Retinal pigment epithelial cell (primary cell): ENCODE measurements around the gene RNF26.

Source experiments
- DNase-seq: peaks from one replicate; pipeline ENCODE4 v3.0.0-alpha.2; 2010; ENCODE audit warnings: low read depth
- H3K4me3 ChIP-seq: 2 replicates; pipeline ENCODE4 v1.5.1; 2011; ENCODE audit warnings: mild to moderate bottlenecking, low read length, control low read depth, moderate library complexity
- CTCF ChIP-seq: conservative IDR thresholded peaks from 2 replicates; pipeline ENCODE4 v1.5.1; 2011; ENCODE audit warnings: low read depth, low read length, control low read depth, inconsistent platforms

The RNF26 gene

DNA sequence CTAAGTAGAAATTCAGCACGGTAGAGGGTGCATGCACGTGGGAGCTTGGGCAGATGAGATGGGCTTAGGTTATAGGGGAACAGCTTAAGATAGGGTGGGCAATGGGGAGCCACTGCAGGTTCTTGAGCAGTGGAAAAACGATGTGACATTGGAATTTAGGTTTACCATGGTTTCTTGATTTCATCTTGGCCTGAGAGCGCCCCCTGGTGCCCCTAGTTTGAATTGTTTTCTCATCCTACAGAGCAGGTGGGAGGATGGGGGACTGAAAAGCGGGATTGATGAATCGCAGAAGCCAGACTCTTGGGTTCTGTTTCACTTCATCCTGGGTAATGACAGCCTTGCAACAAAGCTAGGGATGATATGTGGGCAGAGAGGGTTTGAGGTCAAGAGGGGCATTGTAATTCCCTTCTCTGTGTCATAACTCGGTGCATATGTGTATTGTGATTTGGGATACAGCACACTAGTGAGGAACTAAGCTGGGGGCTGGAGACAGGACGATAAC is 10.7 kb upstream of the RNF26 start:
- H3K4me3 ChIP-seq = no peak overlapping the region
- TF ChIP-seq CTCF = peak; percentile 81
- no peak for DNase-seq

- no peak overlapping the region for H3K4me3 ChIP-seq
- no peak for DNase-seq
- TF ChIP-seq CTCF = no peak
These were observed 10.1 kb upstream of the RNF26 start for GRCh38 chr11:119324189-119324588.

- DNase-seq = no peak
- H3K4me3 ChIP-seq = no peak overlapping the region
- no peak for TF ChIP-seq CTCF
These were observed 5.0 kb upstream of the RNF26 start for GRCh38 chr11:119329320-119329719.

DNA sequence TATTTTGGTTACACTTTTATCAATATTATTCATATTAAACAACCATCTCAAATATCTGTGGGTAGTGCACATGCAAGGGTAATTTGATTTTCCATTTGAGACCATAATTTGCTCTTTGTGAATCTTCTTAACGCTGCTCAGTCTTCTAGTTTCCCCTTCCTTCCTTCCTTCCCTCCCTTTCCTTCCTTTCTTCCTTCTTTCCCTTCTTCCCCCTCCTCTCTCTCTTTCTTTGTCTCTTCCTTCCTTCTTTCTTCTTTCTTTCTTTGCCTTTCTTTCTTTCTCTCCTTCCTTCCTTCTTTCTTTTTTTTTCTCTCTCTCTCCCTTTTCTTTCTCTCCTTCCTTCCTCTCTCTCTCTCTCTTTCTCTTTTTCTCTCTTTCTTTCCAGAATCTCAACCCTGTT is 4.1 kb upstream of the RNF26 start:
- no peak for TF ChIP-seq CTCF
- no peak overlapping the region for H3K4me3 ChIP-seq
- no peak for DNase-seq

DNA sequence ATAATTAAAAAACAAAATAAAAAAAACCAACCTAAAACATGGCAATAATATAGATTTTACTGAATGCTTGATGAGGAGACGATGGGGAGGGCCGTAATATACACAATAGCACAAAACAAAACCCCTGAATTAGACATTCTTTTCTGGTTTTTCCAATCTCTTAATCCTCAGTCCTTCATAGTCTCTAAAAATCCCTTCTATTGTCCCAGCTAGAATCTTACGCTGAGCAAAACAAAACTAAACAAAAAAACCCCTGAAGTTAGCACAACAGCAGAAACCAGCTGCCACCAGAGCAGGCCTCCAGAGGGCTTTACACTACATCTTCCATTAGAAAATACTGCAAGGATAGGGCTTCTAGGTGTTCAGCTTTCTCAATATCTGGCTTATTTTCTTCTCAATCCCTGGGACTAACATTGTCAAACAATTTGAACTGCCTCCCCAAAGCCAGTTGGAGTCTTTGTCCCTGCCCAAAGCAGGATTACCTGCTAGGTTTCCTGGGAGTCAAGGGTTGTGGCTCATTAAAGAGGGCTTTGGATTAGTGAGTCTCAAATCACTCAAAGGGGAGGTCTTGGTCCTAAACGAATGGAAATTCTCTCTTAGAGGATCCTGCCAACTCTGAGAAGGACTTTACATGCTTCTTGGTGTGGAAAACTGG is 2.1 kb upstream of the RNF26 start:
- no peak overlapping the region for H3K4me3 ChIP-seq
- no peak for TF ChIP-seq CTCF
- DNase-seq = no peak

GRCh38 chr11:119335091-119335654 is 846 bp downstream of the RNF26 start:
- DNase-seq = no peak
- peak overlapping the region; percentile 91 for H3K4me3 ChIP-seq
- TF ChIP-seq CTCF = no peak

GRCh38 chr11:119335655-119336543 is 1.6 kb downstream of the RNF26 start:
- DNase-seq = no peak
- peak overlapping the region; percentile 91 for H3K4me3 ChIP-seq
- TF ChIP-seq CTCF = no peak
